ENCODE results near the gene CYP27A1. TPM values are rescaled to one million over a fixed set of nuclear protein-coding genes. Genes with fewer than 3 reads are reported as not detected.

The CYP27A1 gene
- 0.18 TPM in 1 of 2 replicates, not detected in the other for total RNA-seq

DNA sequence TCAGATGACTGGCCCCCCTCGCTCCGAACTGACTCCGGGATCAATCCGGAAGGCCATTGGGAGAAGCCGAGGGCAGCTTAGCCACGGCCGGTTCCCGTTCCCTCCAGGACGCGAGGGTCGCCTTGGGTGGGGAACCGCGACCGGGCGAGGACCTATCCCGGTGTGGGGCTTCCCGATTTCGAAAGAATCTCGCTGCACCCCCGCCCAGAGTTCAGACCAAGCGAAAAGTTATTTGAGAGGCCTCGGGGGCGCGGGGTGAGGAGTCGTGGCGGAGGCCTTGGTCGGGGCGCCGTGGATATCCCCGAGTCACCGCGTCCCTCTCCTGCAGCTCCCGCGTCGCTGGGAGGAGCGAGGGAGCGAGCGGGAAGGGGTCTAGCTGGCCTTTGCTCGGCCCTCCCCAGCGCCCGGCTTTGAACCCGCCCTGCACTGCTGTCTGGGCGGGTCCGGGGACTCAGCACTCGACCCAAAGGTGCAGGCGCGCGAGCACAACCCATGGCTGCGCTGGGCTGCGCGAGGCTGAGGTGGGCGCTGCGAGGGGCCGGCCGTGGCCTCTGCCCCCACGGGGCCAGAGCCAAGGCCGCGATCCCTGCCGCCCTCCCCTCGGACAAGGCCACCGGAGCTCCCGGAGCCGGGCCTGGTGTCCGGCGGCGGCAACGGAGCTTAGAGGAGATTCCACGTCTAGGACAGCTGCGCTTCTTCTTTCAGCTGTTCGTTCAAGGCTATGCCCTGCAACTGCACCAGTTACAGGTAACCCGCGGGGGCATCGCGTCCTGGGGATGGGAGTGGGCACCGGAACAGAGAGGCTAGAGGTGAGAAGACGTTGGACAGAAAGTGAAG, at the start of gene CYP27A1:
CYP27A1 (plus strand) TSS at position 457 of the 837 bp plus-strand sequence; CDS start at position 493, 36 bp downstream.
- intact Hi-C loops (cut with micrococcal nuclease) = loop anchor here (2.0 kb wide), 1 partner anchor 65 kb away; no protein-coding TSS in a partner anchor

GRCh38 chr2:218732761-218733158, 49.2 kb upstream of the CYP27A1 start:
- intact Hi-C loops (cut with micrococcal nuclease) = no loop called here

DNA sequence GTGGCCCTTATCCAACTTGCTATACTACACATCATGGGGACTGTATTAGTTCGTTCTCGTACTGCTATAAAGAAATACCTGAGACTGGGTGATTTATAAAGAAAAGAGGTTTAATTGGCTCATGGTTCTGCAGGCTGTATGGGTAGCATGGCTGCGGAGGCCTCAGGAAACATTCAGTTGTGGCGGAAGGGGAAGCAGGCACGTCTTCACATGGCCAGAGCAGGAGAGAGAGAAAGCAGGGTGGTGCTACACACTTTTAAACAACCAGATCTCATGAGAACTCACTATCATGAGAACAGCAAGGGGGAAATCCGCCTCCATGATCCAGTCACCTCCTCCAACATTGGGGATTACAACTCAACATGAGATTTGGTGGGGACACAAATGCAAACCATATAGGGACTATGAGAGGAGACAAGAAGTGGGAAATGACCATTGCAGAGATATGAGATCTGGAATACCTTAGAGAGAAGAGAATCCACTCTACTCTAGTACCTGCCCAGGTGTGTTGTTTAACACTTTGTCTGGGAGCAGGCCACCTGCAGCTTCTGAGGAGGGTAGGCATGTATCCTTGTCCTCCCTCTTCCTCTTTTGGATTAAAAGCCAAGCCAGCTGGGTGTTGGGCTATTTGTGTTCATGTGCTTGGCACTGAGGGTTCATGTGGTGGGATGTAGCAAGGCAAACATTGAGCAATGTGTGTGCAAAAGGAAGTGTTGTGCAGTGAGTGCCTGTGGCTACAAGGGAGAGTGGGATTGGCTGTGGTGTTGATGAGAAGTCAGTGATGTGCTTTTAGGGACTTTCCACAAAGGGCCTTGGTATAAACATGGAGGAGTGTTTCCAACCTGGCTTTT, 48.6 kb upstream of the CYP27A1 start:
- intact Hi-C loops (cut with micrococcal nuclease) = no loop called here

DNA sequence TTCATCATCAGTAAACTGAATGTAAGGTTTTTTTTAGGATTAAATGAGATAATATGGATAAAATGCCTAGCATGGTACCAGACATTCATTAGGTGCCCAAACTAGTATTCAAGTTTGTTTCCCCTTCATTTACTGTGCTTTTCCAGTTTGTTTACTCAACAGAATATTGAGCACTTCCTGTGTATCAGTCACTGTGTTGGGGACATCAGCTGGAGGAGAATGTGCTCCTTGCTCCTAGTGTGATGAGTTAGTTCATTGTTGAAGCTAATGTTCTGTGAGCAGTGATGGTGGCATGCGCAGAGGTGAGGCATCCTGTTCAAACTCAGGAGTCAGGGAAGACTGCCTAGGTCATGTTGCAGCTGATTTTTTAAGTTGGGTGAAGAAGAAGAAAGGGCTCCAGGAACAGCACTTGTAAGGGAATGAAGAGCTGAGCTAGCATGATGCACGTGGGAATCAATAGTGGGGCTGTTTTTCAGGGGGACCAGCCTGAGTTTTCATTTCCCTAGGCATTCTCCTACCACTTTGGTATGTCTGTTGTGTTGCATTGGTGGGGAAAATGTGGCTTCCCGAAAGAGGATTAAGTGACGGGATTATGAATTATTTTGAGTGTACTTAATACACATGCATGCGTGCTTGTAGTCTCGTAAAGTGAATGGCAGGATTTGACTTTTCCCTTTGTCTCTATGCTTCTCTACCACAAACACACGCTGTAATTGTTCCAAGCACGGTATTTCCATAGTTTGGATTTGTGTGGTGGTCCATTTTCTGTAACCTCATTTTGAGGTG, 47.6 kb upstream of the CYP27A1 start:
- intact Hi-C loops (cut with micrococcal nuclease) = no loop called here

GRCh38 chr2:218736531-218736930, 45.4 kb upstream of the CYP27A1 start:
- intact Hi-C loops (cut with micrococcal nuclease) = no loop called here

DNA sequence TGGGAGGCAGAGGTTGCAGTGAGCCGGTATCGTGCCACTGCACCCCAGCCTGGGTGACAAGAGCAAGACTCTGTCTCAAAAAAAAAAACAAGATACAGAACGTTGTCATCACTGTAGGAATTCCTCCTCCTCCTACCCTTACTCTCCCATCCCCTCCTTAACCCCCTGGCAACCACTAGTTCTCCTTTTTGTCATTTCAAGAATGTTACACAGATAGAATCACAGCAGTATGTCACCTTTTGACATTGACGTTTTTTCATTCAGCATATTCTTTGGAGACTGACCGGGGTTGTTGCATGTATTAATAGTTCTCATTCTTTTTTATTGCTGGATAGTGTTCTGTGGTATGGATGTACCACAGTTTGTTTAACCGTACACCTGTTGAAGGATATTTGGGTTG, 38.9 kb upstream of the CYP27A1 start:
- intact Hi-C loops (cut with micrococcal nuclease) = no loop called here

- intact Hi-C loops (cut with micrococcal nuclease) = no loop called here
These were observed 37.3 kb upstream of the CYP27A1 start for GRCh38 chr2:218744615-218745014.

- intact Hi-C loops (cut with micrococcal nuclease) = no loop called here
These were observed 36.8 kb upstream of the CYP27A1 start for GRCh38 chr2:218745160-218745558.

GRCh38 chr2:218745559-218746469, 36.1 kb upstream of the CYP27A1 start:
- intact Hi-C loops (cut with micrococcal nuclease) = no loop called here

- intact Hi-C loops (cut with micrococcal nuclease) = no loop called here
These were observed 35.5 kb upstream of the CYP27A1 start for GRCh38 chr2:218746470-218746795.

GRCh38 chr2:218746960-218747359, 35.0 kb upstream of the CYP27A1 start:
- intact Hi-C loops (cut with micrococcal nuclease) = no loop called here

DNA sequence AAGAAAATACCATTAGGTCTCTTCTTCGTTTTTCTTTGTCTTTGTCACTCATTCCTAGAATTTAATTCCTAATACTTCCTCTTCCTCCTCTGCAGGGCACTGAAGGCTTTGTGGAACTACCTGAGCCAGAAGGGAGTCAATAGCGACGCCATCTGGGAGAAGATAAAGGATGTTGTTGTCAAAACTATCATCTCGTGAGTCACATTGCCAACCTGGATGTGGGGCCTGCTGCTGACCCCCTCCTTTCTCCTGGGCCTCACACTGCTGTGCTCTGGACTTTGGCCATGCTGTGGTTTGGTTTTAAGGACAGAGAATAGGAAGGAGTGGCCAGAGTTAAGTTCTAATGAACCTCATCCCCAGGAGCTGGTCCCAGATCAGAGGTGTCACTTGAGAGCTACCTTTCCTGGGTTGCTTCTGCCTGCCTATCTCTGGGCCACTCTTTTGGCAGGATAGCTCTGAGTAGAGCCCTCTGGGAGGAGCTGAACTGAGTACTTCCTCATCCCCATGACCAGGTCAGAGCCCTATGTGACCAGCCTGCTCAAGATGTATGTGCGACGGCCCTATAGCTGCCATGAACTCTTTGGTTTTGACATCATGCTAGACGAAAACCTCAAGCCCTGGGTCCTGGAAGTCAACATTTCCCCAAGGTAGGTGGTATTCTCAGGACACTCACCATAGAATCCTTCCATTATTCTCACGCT, 33.1 kb upstream of the CYP27A1 start:
- intact Hi-C loops (cut with micrococcal nuclease) = no loop called here

GRCh38 chr2:218754201-218754600, 27.7 kb upstream of the CYP27A1 start:
- intact Hi-C loops (cut with micrococcal nuclease) = no loop called here

DNA sequence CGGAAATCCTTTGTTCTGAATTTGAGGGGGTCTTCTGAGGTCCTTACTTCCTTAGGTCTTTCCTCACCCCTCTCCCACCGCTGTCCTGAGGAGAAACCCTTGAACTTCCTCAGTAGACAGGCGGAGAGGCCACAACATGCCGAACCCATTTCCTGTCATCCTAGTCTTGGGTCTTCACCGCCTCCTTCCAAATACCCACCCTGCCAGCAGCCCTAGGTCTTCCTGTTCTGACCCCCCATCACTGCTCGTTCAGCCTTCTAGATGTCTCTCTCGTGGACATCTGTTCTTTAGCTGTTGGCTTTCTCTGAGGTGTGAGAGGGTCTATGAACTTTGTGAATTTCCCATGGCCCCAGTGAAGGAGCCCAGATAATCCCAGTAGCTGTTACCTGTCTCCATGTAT, 27.2 kb upstream of the CYP27A1 start:
- intact Hi-C loops (cut with micrococcal nuclease) = no loop called here

DNA sequence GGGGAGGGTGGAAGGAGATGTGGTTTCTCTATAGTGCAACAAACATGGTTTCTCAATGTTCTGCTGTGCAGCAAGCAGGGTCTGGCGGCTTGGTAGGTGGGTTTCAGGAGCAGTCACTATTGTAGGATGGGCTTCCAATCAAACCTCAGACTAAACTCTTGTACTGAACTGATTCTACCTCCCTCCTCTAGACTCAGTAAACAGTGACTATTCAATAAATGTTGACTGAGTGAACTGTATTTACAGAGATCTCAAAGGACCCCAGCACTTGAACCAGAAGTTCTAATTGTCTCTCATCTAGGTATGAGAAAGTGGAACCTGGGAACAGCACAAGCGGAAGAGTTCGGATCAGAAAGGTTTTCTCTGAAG, 26.8 kb upstream of the CYP27A1 start:
- intact Hi-C loops (cut with micrococcal nuclease) = no loop called here

GRCh38 chr2:218755567-218756404, 26.2 kb upstream of the CYP27A1 start:
- intact Hi-C loops (cut with micrococcal nuclease) = no loop called here

DNA sequence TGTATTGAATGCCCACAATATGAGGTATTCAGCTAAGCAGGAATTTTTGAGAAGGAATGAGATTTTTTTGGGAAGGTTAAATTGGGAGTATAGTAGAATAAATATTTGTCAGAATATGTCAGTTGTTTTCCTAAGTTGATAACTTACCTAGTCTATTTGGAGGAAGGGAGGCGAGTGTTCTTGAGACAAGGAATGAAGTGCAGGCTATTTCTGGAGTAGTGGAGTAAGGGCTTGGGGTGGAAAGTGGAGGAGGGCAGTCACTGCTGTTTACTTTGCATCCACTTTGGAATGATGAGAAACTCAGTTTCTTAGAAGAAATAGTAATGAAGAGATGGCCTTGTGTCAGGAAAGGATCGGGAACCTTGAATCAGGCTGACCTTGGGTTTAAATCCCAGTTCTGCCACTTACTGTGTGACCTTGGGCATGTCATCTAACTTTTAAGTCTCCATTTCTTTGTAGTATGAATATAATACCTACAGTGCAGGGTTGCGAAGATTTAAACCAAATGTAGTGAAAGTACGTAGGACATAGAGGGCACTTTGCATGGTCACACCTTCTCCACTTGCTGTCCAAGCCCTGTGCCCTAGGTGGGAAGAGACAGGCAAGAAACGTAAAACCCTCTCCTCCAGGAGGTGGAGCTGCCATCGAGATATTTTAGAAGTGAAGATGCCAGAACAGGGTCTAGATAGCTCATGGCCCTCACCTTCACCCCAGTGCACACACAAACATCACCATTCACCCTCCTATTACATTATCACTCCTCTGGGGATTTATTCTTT, 25.2 kb upstream of the CYP27A1 start:
- intact Hi-C loops (cut with micrococcal nuclease) = no loop called here

DNA sequence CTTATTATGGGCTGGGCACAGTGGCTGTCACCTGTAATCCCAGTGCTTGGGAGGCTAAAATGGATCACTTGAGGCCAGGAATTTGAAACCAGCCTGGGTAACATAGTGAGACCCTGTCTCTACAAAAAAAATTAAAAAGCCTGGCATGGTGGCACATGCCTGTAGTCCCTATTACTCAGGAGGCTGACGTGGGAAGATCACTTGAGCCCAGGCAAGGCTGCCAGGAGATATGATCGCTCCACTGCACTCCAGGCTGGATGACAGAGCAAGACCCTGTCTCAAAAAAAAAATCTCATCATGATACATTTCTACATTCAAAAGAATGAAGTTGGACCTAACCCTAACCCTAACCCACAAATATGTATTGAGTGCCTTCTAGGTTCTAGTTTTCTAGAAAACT, 20.2 kb upstream of the CYP27A1 start:
- intact Hi-C loops (cut with micrococcal nuclease) = no loop called here
